GM23248 (cell line): ENCODE measurements around the gene NVL. TPM values are rescaled to one million over a fixed set of nuclear protein-coding genes. Genes with fewer than 3 reads are reported as not detected.

Source experiments
- DNase-seq: peaks from one replicate; pipeline ENCODE4 v3.0.0-alpha.2; 2015
- H2AFZ ChIP-seq: fragments of 200-600 bp; sonication (generic); 2 replicates; pipeline ENCODE4 v1.6.1; 2016; ENCODE audit warnings: antibody characterized with exemption
- H3F3A ChIP-seq: fragments of 200-600 bp; sonication (generic); 2 replicates; pipeline ENCODE4 v1.6.1; 2016; ENCODE audit warnings: mild to moderate bottlenecking, antibody characterized with exemption, mixed run types; ENCODE audit not compliant: insufficient read depth
- H3K27ac ChIP-seq: fragments of 200-600 bp; sonication (generic); 2 replicates; pipeline ENCODE4 v1.5.1; 2016; ENCODE audit warnings: mild to moderate bottlenecking
- H3K27me3 ChIP-seq: fragments of 200-600 bp; sonication (generic); replicated peaks from 2 replicates; pipeline ENCODE4 v1.6.1; 2016; ENCODE audit warnings: mild to moderate bottlenecking; ENCODE audit not compliant: insufficient read depth
- H3K36me3 ChIP-seq: fragments of 200-600 bp; sonication (generic); 2 replicates; pipeline ENCODE4 v1.6.1; 2016; ENCODE audit warnings: low read depth, mild to moderate bottlenecking
- H3K4me1 ChIP-seq: fragments of 200-600 bp; sonication (generic); 2 replicates; pipeline ENCODE4 v1.6.1; 2016; ENCODE audit warnings: mild to moderate bottlenecking; ENCODE audit not compliant: insufficient read depth
- H3K4me2 ChIP-seq: fragments of 200-600 bp; sonication (generic); one replicate; pipeline ENCODE4 v1.6.1; 2016; ENCODE audit warnings: mild to moderate bottlenecking; ENCODE audit not compliant: unreplicated experiment
- H3K4me3 ChIP-seq: fragments of 200-600 bp; sonication (generic); 2 replicates; pipeline ENCODE4 v1.5.1; 2016; ENCODE audit warnings: mild to moderate bottlenecking
- H3K79me2 ChIP-seq: fragments of 200-600 bp; sonication (generic); 2 replicates; pipeline ENCODE4 v1.6.1; 2016; ENCODE audit warnings: mild to moderate bottlenecking; ENCODE audit not compliant: insufficient read depth
- H3K9ac ChIP-seq: fragments of 200-600 bp; sonication (generic); 2 replicates; pipeline ENCODE4 v1.6.1; 2016; ENCODE audit warnings: mild to moderate bottlenecking
- H3K9me2 ChIP-seq: fragments of 200-600 bp; sonication (generic); 2 replicates; pipeline ENCODE4 v1.6.1; 2016; ENCODE audit warnings: mixed run types, mild to moderate bottlenecking, moderate library complexity; ENCODE audit not compliant: insufficient read depth
- H3K9me3 ChIP-seq: fragments of 200-600 bp; sonication (generic); one replicate; pipeline ENCODE4 v1.6.1; 2017; ENCODE audit warnings: low read depth
- H4K20me1 ChIP-seq: fragments of 200-600 bp; sonication (generic); 2 replicates; pipeline ENCODE4 v1.6.0; 2016; ENCODE audit not compliant: insufficient read depth
- EZH2 ChIP-seq: fragments of 200-600 bp; sonication (generic); IDR thresholded peaks from 2 replicates; pipeline ENCODE4 v1.6.1; 2018; ENCODE audit warnings: antibody characterized with exemption, mild to moderate bottlenecking; ENCODE audit not compliant: insufficient read depth, poor library complexity, severe bottlenecking
- EZH2phosphoT487 ChIP-seq: fragments of 200-600 bp; sonication (generic); IDR thresholded peaks from 2 replicates; pipeline ENCODE4 v1.6.1; 2018; ENCODE audit warnings: antibody characterized with exemption, moderate library complexity, mild to moderate bottlenecking, low read depth; ENCODE audit not compliant: insufficient read depth
- WGBS, 2 experiments: methylation state at CpG; one replicate each; pipeline ENCODE4 v1.1.6; 2015 to 2017; ENCODE audit warnings: low lambda C conversion rate in 2 of 2, low coverage in 1 of 2; ENCODE audit errors: missing lambda C conversion rate in 2 of 2; 5-methylcytosine and 5-hydroxymethylcytosine counted together
- in situ Hi-C: fragments of 300-500 bp; cut with MboI; formaldehyde crosslinking; loops from 2 replicates; pipeline ENCODE4 v1.15.0; 2020
- polyA plus RNA-seq: library from polyadenylated mRNA; unstranded; fragments of >200 nt; fragmentation: Nextera tagmentation; extraction: Ambion mirVana; gene quantifications from 2 replicates; pipeline ENCODE4 v1.2.1, GENCODE V29; 2016
- total RNA-seq: library from RNA; depleted of rRNA; stranded (reverse); fragments of >200 nt; shearing (Covaris generic); gene quantifications from 2 replicates; pipeline ENCODE4 v1.2.3, GENCODE V29; 2014

The NVL gene
- total and polyA plus RNA-seq, 2 experiments from 2014 or later = 17.9 to 28.3 TPM

DNA sequence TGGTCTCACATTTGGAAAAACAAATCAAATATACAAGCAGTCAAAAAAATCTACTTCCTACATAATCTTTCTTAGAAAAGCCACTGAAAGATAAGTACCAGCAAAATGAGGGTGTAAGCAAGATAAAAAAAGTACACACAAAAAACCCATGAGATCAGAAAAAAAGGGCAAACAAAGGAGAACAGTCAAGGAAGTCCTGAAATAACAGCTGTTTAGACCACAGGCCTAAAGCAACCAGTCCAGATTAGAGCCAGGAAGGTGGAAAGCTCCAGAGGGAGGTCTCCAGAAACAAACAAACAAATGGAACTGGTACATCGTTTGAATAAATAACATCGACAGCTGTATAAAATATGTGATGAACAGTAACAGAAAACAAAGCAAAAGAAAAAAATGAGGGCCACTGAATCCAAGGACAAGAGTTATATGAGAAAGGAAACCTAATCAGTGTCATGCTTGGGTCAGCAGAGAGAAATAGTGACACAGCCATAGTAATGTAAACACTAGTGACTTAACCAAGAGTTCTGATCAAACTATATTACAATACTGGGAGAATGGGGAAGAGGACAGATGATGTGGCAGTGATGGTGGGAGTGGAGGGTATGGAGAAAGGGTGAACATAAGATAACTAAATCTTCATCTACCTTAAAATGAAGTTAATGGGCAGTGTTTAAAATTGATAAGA, 67.5 kb downstream of the NVL start:
- WGBS, 2 experiments = 97 to 100% methylated on average over 2 of the region's 2 CpGs
- in situ Hi-C loops = no loop called here
- Histone ChIP-seq H3K4me3 (no peak overlapping the region), H3K9ac (no peak overlapping the region), H4K20me1 (no peaks in the 10 kb centered on the region), H3F3A (no peaks in the 10 kb centered on the region), H3K27me3 (no peaks in the 10 kb centered on the region), H3K36me3 (peaks cover 10% of the 10 kb centered on the region; the same call in 1 of the 2 replicates), H3K9me3 (no peaks in the 10 kb centered on the region), H3K27ac (no peak overlapping the region), H3K4me1 (no peaks in the 10 kb centered on the region), H2AFZ (no peak overlapping the region), H3K9me2 (no peaks in the 10 kb centered on the region), H3K4me2 (no peak overlapping the region), H3K79me2 (no peaks in the 10 kb centered on the region)
- no peak for TF ChIP-seq EZH2
- no peak for TF ChIP-seq EZH2phosphoT487
- DNase-seq = no peak

- no peak overlapping the region for H2AFZ ChIP-seq
Observed at GRCh38 chr1:224259986-224260385, 70.0 kb downstream of the NVL start.

GRCh38 chr1:224258351-224258750, 71.6 kb downstream of the NVL start:
- no peak for DNase-seq
- Histone ChIP-seq H3K27me3 (no peaks in the 10 kb centered on the region), H3K79me2 (no peaks in the 10 kb centered on the region), H3K27ac (no peak overlapping the region), H3K9ac (no peak overlapping the region), H2AFZ (no peak overlapping the region), H3K9me2 (no peaks in the 10 kb centered on the region), H3K36me3 (peaks cover 8% of the 10 kb centered on the region; the same call in 1 of the 2 replicates), H3K4me1 (peaks cover 4% of the 10 kb centered on the region; the same call in 1 of the 2 replicates), H3K4me3 (no peak overlapping the region), H3K4me2 (no peak overlapping the region), H3F3A (no peaks in the 10 kb centered on the region), H4K20me1 (no peaks in the 10 kb centered on the region), H3K9me3 (no peaks in the 10 kb centered on the region)
- WGBS, 2 experiments = 93 to 98% methylated on average over 1 of the region's 1 CpG
- in situ Hi-C loops = no loop called here
- TF ChIP-seq EZH2 = no peak
- TF ChIP-seq EZH2phosphoT487 = no peak

More at GRCh38 chr1:224259986-224260385, 70.0 kb downstream of the NVL start:
- no peaks in the 10 kb centered on the region for H3K27me3 ChIP-seq
- TF ChIP-seq EZH2phosphoT487 = no peak
- no peak for TF ChIP-seq EZH2
- in situ Hi-C loops = no loop called here
- H3K27ac ChIP-seq = no peak overlapping the region
- no peaks in the 10 kb centered on the region for H3K9me3 ChIP-seq
- no peak overlapping the region for H3K9ac ChIP-seq
- H3K4me2 ChIP-seq = no peak overlapping the region
- H3K9me2 ChIP-seq = no peaks in the 10 kb centered on the region
- WGBS, 2 experiments = 91 to 95% methylated on average over 5 of the region's 5 CpGs
- DNase-seq = peak; percentile 31
- peaks cover 8% of the 10 kb centered on the region; the same call in 1 of the 2 replicates for H3K36me3 ChIP-seq
- H3K4me3 ChIP-seq = no peak overlapping the region
- no peaks in the 10 kb centered on the region for H3K79me2 ChIP-seq
- no peaks in the 10 kb centered on the region for H3K4me1 ChIP-seq
- H4K20me1 ChIP-seq = no peaks in the 10 kb centered on the region
- no peaks in the 10 kb centered on the region for H3F3A ChIP-seq

DNA sequence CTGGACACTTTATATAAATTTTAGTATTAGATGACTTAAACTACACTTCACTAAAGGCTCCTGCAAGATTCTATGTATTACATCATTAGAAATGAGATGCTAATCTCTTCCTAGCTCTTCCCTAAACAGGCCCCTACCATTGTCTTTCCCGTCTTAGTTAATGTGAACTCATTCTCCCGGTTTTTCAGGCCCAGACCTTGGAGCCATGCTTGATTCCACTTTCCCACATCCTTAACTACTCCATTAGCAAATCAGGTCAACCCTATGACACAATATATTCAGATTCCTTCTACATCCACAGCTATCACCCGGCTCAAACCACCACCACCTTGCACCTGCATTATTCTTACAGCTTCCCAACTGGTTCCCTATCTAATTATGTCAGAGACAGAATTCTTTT, 73.3 kb downstream of the NVL start:
- Histone ChIP-seq H3K4me1 (peaks cover 4% of the 10 kb centered on the region; the same call in 1 of the 2 replicates), H3K79me2 (no peaks in the 10 kb centered on the region), H3K9me3 (no peaks in the 10 kb centered on the region), H3K4me2 (no peak overlapping the region), H3K27me3 (no peaks in the 10 kb centered on the region), H3K36me3 (peaks cover 8% of the 10 kb centered on the region; the same call in 1 of the 2 replicates), H4K20me1 (no peaks in the 10 kb centered on the region), H3K4me3 (no peak overlapping the region), H3K9me2 (no peaks in the 10 kb centered on the region), H3F3A (no peaks in the 10 kb centered on the region), H3K27ac (no peak overlapping the region), H2AFZ (no peak overlapping the region), H3K9ac (no peak overlapping the region)
- DNase-seq = no peak
- TF ChIP-seq EZH2 (no peak), EZH2phosphoT487 (no peak)
- in situ Hi-C loops = no loop called here
- WGBS, 2 experiments = 58 to 67% methylated on average over 3 of the region's 3 CpGs
